ENCODE data around the gene EGFR. TPM values are rescaled to one million over a fixed set of nuclear protein-coding genes. Genes with fewer than 3 reads are reported as not detected.

EGFR gene
- total and polyA plus RNA-seq, 7 donors, result 3.6 to 39.7 (median 14.1) TPM

GRCh38 chr7:55191926-55192692 is 173.3 kb downstream of the EGFR start:
- no peak for TF ChIP-seq CTCF (IDR thresholded peaks at IDR 0.05)
- no peak for ATAC-seq
- WGBS, 3 donors, result 83 to 90% (median 86%) methylated on average over 17 of the region's 17 CpGs

GRCh38 chr7:55192723-55193122 is 173.9 kb downstream of the EGFR start:
- 45 to 48% (median 47%) methylated on average over 7 of the region's 7 CpGs for WGBS, 3 donors
- Histone ChIP-seq H3K27me3 (ENCODE audit: insufficient read depth in 3 of 3, low read length in 2 of 3) (no peaks in the 10 kb centered on the region), H3K36me3 (ENCODE audit: insufficient read depth in 1 of 2, low read depth in 1 of 2) (peaks cover 0 to 31% of the 10 kb centered on the region in 2 donors), H3K9me3 (no peaks in the 10 kb centered on the region), H3K27ac (peak overlapping the region; percentile 41), H3K4me1 (peaks cover 14% of the 10 kb centered on the region), H3K4me3 (no peak overlapping the region)
- ATAC-seq (no peak), DNase-seq (no peak)
- intact Hi-C loops (cut with DNase I), result loop anchor here in 1 of 2 donors (5.0 kb wide), 1 partner anchor 60 kb away; no protein-coding TSS in a partner anchor
- TF ChIP-seq CTCF (IDR thresholded peaks at IDR 0.05), result no peak

More at GRCh38 chr7:55191926-55192692, 173.3 kb downstream of the EGFR start:
- intact Hi-C loops (cut with DNase I), result loop anchor here in 1 of 2 donors (5.0 kb wide), 1 partner anchor 60 kb away; no protein-coding TSS in a partner anchor
- Histone ChIP-seq H3K4me3 (no peak overlapping the region), H3K4me1 (peaks cover 18% of the 10 kb centered on the region), H3K9me3 (no peaks in the 10 kb centered on the region), H3K27me3 (ENCODE audit: insufficient read depth in 3 of 3, low read length in 2 of 3) (no peaks in the 10 kb centered on the region), H3K36me3 (ENCODE audit: insufficient read depth in 1 of 2, low read depth in 1 of 2) (peaks cover 0 to 31% of the 10 kb centered on the region in 2 donors), H3K27ac (peak overlapping the region; percentile 41)
- DNase-seq, result no peak

GRCh38 chr7:55193245-55193644 is 174.4 kb downstream of the EGFR start:
- Histone ChIP-seq H3K36me3 (ENCODE audit: insufficient read depth in 1 of 2, low read depth in 1 of 2) (peaks cover 0 to 32% of the 10 kb centered on the region in 2 donors), H3K9me3 (no peaks in the 10 kb centered on the region), H3K4me3 (no peak overlapping the region), H3K27me3 (ENCODE audit: insufficient read depth in 3 of 3, low read length in 2 of 3) (no peaks in the 10 kb centered on the region), H3K4me1 (peaks cover 13% of the 10 kb centered on the region), H3K27ac (peak overlapping the region; percentile 41)
- ATAC-seq (peak in 1 of 4 donors; percentile 31), DNase-seq (no peak)
- 59 to 85% (median 68%) methylated on average over 9 of the region's 9 CpGs for WGBS, 3 donors
- TF ChIP-seq CTCF (IDR thresholded peaks at IDR 0.05), result no peak
- intact Hi-C loops (cut with DNase I), result loop anchor here in 1 of 2 donors (5.0 kb wide), 1 partner anchor 59 kb away; no protein-coding TSS in a partner anchor

GRCh38 chr7:55194522-55194921 is 175.7 kb downstream of the EGFR start:
- Histone ChIP-seq H3K4me1 (peaks cover 16% of the 10 kb centered on the region), H3K27me3 (ENCODE audit: insufficient read depth in 3 of 3, low read length in 2 of 3) (no peaks in the 10 kb centered on the region), H3K4me3 (no peak overlapping the region), H3K36me3 (ENCODE audit: insufficient read depth in 1 of 2, low read depth in 1 of 2) (peaks cover 0 to 44% of the 10 kb centered on the region in 2 donors), H3K27ac (no peak overlapping the region), H3K9me3 (no peaks in the 10 kb centered on the region)
- ATAC-seq (no peak), DNase-seq (no peak)
- no peak for TF ChIP-seq CTCF (IDR thresholded peaks at IDR 0.05)
- intact Hi-C loops (cut with DNase I), result loop anchor here in 1 of 2 donors (5.0 kb wide), 1 partner anchor 58 kb away; no protein-coding TSS in a partner anchor
- 68 to 94% (median 76%) methylated on average over 6 of the region's 6 CpGs for WGBS, 3 donors
